Breast epithelium (tissue), 3 donors: ENCODE results near the gene PPHLN1.

Experiments
- POLR2A ChIP-seq: fragments of 450-650 bp; IDR thresholded peaks from one replicate; pipeline ENCODE4 v1.6.1; 2016; ENCODE audit warnings: antibody characterized with exemption, mild to moderate bottlenecking, moderate library complexity
- POLR2AphosphoS5 ChIP-seq, 3 donors: sonication (generic); formaldehyde crosslinking; IDR thresholded peaks; one replicate each; pipeline ENCODE4 v1.6.1; 2017; ENCODE audit warnings: antibody characterized with exemption in 3 of 3
- TF ChIP-seq, protein P1 (sequence below), 3 donors: fragments of 450-650 bp; IDR thresholded peaks; one replicate each; pipeline ENCODE4 v1.5.1; 2016 to 2017; ENCODE audit warnings: antibody characterized with exemption in 3 of 3, mild to moderate bottlenecking in 3 of 3, moderate library complexity in 3 of 3

DNA sequence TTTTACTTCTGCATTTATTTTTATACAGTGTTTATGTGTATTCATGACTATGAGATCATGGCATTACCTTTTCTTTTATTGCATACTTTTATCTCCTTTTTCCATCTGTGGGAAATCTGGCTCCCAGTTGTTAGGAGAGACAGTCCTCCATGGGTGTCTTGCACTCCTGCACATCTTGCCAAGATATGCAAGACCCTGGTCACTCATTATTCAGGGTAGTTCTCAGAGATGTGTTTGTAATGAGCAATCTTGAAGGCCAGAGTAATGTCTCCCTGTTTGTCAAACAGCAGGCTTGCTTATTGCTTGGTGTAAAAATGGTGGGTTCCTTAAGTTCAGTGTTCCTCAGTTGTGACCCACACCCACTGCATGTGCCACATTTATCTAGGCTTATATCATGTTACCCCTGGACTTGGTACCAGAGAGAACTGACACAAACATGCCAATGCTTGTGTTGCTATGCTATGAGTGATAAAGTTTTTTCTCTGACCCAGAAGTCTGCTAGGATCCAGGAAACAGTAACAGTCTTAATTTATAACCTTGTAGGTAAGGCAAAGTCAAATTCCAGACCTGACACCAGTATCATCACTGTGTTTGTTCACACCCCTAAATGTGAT lies 36.8 kb downstream of the PPHLN1 start:
- TF ChIP-seq, protein P1, sequence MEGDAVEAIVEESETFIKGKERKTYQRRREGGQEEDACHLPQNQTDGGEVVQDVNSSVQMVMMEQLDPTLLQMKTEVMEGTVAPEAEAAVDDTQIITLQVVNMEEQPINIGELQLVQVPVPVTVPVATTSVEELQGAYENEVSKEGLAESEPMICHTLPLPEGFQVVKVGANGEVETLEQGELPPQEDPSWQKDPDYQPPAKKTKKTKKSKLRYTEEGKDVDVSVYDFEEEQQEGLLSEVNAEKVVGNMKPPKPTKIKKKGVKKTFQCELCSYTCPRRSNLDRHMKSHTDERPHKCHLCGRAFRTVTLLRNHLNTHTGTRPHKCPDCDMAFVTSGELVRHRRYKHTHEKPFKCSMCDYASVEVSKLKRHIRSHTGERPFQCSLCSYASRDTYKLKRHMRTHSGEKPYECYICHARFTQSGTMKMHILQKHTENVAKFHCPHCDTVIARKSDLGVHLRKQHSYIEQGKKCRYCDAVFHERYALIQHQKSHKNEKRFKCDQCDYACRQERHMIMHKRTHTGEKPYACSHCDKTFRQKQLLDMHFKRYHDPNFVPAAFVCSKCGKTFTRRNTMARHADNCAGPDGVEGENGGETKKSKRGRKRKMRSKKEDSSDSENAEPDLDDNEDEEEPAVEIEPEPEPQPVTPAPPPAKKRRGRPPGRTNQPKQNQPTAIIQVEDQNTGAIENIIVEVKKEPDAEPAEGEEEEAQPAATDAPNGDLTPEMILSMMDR (IDR thresholded peaks at IDR 0.05), result no peak
- TF ChIP-seq POLR2A, result no peak
- no peak for TF ChIP-seq POLR2AphosphoS5 (IDR thresholded peaks at IDR 0.05)
